DOHH2 (cell line): ENCODE results near the gene PYY.

Experiments
- H3F3A ChIP-seq: fragments of 200-600 bp; sonication (generic), shearing (Covaris generic); 2 replicates; pipeline ENCODE4 v1.6.0; 2016; ENCODE audit warnings: antibody characterized with exemption, mild to moderate bottlenecking; ENCODE audit not compliant: control insufficient read depth, insufficient read depth
- H3K27ac ChIP-seq: fragments of 200-600 bp; sonication (generic); 2 replicates; pipeline ENCODE4 v1.5.1; 2014; ENCODE audit warnings: low read depth, mild to moderate bottlenecking, low read length, moderate library complexity
- H3K27me3 ChIP-seq: fragments of 200-600 bp; sonication (generic); 2 replicates; pipeline ENCODE4 v1.6.1; 2014; ENCODE audit warnings: mild to moderate bottlenecking, low read length, mixed read lengths; ENCODE audit not compliant: control insufficient read depth
- H3K36me3 ChIP-seq: fragments of 200-600 bp; sonication (generic); 2 replicates; pipeline ENCODE4 v1.6.1; 2014; ENCODE audit warnings: mild to moderate bottlenecking, low read length, moderate library complexity, mixed read lengths; ENCODE audit not compliant: control insufficient read depth
- H3K4me1 ChIP-seq: fragments of 200-600 bp; sonication (generic); 2 replicates; pipeline ENCODE4 v1.6.1; 2014; ENCODE audit warnings: mild to moderate bottlenecking, low read length, mixed read lengths; ENCODE audit not compliant: control insufficient read depth
- H3K4me2 ChIP-seq: fragments of 200-600 bp; sonication (generic); 2 replicates; pipeline ENCODE4 v1.6.0; 2014; ENCODE audit warnings: mild to moderate bottlenecking, low read length, moderate library complexity
- H3K4me3 ChIP-seq: fragments of 200-600 bp; sonication (generic); 2 replicates; pipeline ENCODE4 v1.5.1; 2014; ENCODE audit warnings: mild to moderate bottlenecking, low read length, mixed read lengths
- H3K79me2 ChIP-seq: fragments of 200-600 bp; sonication (generic); 2 replicates; pipeline ENCODE4 v1.6.1; 2014; ENCODE audit warnings: mild to moderate bottlenecking, low read length, mixed read lengths; ENCODE audit not compliant: control insufficient read depth
- H3K9me2 ChIP-seq: fragments of 200-600 bp; sonication (generic); replicated peaks from 2 replicates; pipeline ENCODE4 v1.6.1; 2014; ENCODE audit warnings: mild to moderate bottlenecking, low read length, mixed read lengths; ENCODE audit not compliant: control insufficient read depth
- H3K9me3 ChIP-seq: fragments of 200-600 bp; sonication (generic); 2 replicates; pipeline ENCODE4 v1.6.1; 2014; ENCODE audit warnings: antibody characterized with exemption, low read length, mixed read lengths; ENCODE audit not compliant: control insufficient read depth, insufficient read depth
- H4K20me1 ChIP-seq: fragments of 200-600 bp; sonication (generic); 2 replicates; pipeline ENCODE4 v1.6.0; 2014; ENCODE audit warnings: low read depth, mild to moderate bottlenecking, antibody characterized with exemption, low read length, moderate library complexity; ENCODE audit not compliant: control insufficient read depth, insufficient read depth
- CTCF ChIP-seq: fragments of 200-600 bp; sonication (generic); IDR thresholded peaks from one replicate; pipeline ENCODE4 v1.5.1; 2014; ENCODE audit warnings: antibody characterized with exemption, mild to moderate bottlenecking, low read depth, low read length; ENCODE audit not compliant: poor library complexity, severe bottlenecking
- EZH2phosphoT487 ChIP-seq: fragments of 200-600 bp; sonication (generic); IDR thresholded peaks from 2 replicates; pipeline ENCODE4 v1.6.1; 2017; ENCODE audit warnings: borderline replicate concordance, mild to moderate bottlenecking, antibody characterized with exemption, low read length, moderate library complexity, mixed read lengths

PYY gene

GRCh38 chr17:43936434-43936833 lies 17.3 kb downstream of the PYY start:
- no peak overlapping the region for H3K4me2 ChIP-seq
- H3K27ac ChIP-seq = no peak overlapping the region
- no peaks in the 10 kb centered on the region for H4K20me1 ChIP-seq
- no peaks in the 10 kb centered on the region for H3K9me2 ChIP-seq
- H3F3A ChIP-seq = no peaks in the 10 kb centered on the region
- H3K9me3 ChIP-seq = no peaks in the 10 kb centered on the region
- H3K4me1 ChIP-seq = no peaks in the 10 kb centered on the region
- H3K4me3 ChIP-seq = no peak overlapping the region
- no peak for TF ChIP-seq EZH2phosphoT487
- no peak for TF ChIP-seq CTCF
- H3K27me3 ChIP-seq = peaks cover 9% of the 10 kb centered on the region
- H3K36me3 ChIP-seq = no peaks in the 10 kb centered on the region
- H3K79me2 ChIP-seq = no peaks in the 10 kb centered on the region

GRCh38 chr17:43935926-43936261 lies 17.8 kb downstream of the PYY start:
- no peaks in the 10 kb centered on the region for H3K9me2 ChIP-seq
- no peaks in the 10 kb centered on the region for H3K36me3 ChIP-seq
- H4K20me1 ChIP-seq = no peaks in the 10 kb centered on the region
- H3K4me1 ChIP-seq = no peaks in the 10 kb centered on the region
- H3K79me2 ChIP-seq = no peaks in the 10 kb centered on the region
- peaks cover 9% of the 10 kb centered on the region for H3K27me3 ChIP-seq
- TF ChIP-seq CTCF = no peak
- no peak for TF ChIP-seq EZH2phosphoT487
- no peak overlapping the region for H3K4me2 ChIP-seq
- no peaks in the 10 kb centered on the region for H3F3A ChIP-seq
- no peak overlapping the region for H3K4me3 ChIP-seq
- H3K9me3 ChIP-seq = no peaks in the 10 kb centered on the region
- H3K27ac ChIP-seq = no peak overlapping the region

- no peaks in the 10 kb centered on the region for H3K9me3 ChIP-seq
- no peaks in the 10 kb centered on the region for H3K79me2 ChIP-seq
- H3K4me2 ChIP-seq = no peak overlapping the region
- H3K27me3 ChIP-seq = peaks cover 9% of the 10 kb centered on the region
- H4K20me1 ChIP-seq = no peaks in the 10 kb centered on the region
- H3F3A ChIP-seq = no peaks in the 10 kb centered on the region
- H3K4me1 ChIP-seq = no peaks in the 10 kb centered on the region
- H3K27ac ChIP-seq = no peak overlapping the region
- no peaks in the 10 kb centered on the region for H3K9me2 ChIP-seq
- H3K36me3 ChIP-seq = no peaks in the 10 kb centered on the region
- no peak overlapping the region for H3K4me3 ChIP-seq
- no peak for TF ChIP-seq CTCF
- no peak for TF ChIP-seq EZH2phosphoT487
Observed at GRCh38 chr17:43935204-43935925, 18.4 kb downstream of the PYY start.
